ENCODE data around the gene SIGLEC10. TPM values are rescaled to one million over a fixed set of nuclear protein-coding genes. Genes with fewer than 3 reads are reported as not detected.
"Not testable (repeated sequence)": the region's sequence is repeated elsewhere in the genome, so short reads cannot be mapped to it uniquely, and the experiment has no call there.

Gene SIGLEC10, protein sequence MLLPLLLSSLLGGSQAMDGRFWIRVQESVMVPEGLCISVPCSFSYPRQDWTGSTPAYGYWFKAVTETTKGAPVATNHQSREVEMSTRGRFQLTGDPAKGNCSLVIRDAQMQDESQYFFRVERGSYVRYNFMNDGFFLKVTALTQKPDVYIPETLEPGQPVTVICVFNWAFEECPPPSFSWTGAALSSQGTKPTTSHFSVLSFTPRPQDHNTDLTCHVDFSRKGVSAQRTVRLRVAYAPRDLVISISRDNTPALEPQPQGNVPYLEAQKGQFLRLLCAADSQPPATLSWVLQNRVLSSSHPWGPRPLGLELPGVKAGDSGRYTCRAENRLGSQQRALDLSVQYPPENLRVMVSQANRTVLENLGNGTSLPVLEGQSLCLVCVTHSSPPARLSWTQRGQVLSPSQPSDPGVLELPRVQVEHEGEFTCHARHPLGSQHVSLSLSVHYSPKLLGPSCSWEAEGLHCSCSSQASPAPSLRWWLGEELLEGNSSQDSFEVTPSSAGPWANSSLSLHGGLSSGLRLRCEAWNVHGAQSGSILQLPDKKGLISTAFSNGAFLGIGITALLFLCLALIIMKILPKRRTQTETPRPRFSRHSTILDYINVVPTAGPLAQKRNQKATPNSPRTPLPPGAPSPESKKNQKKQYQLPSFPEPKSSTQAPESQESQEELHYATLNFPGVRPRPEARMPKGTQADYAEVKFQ
- 4.0 and 6.6 TPM in 2 replicates for total RNA-seq

DNA sequence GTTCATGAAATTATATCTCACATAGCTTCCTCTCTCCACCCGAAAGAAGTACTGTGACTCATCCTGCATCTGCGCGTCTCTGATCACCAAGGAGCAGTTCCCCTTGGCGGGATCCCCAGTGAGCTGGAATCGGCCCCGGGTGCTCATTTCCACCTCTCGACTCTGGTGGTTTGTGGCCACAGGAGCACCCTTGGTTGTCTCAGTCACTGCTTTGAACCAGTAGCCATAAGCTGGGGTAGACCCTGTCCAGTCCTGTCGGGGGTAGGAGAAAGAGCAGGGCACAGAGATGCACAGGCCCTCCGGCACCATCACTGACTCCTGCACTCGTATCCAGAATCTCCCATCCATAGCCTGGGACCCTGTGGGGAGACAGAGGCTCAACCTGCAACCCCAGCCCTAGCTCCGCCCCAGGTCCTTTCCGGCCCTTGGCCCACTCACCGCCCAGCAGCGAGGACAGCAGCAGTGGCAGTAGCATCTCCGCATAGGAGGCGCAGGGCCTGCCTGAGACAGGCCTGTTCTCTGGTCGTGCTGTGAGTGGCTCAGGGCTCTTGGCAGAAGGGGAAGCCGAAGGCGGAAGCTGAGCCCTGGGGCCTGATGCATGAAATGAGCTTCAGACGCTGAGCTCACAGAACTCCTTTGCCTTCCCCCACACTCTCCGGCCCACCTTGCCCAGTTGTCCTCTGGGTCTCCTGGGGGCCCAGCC, at the start of gene SIGLEC10:
TSS of gene SIGLEC10 (minus strand) at position 536 of the 703 bp plus-strand sequence. CDS start at position 475, 61 bp downstream.
- H3K27ac Mint-ChIP-seq, result peak within 1 kb of the TSS; percentile 71
- H3K36me3 Mint-ChIP-seq (ENCODE audit: low read depth), result no peaks in the 10 kb centered on the region
- H3K4me3 Mint-ChIP-seq (ENCODE audit: low read depth), result peak within 1 kb of the TSS; percentile 51

DNA sequence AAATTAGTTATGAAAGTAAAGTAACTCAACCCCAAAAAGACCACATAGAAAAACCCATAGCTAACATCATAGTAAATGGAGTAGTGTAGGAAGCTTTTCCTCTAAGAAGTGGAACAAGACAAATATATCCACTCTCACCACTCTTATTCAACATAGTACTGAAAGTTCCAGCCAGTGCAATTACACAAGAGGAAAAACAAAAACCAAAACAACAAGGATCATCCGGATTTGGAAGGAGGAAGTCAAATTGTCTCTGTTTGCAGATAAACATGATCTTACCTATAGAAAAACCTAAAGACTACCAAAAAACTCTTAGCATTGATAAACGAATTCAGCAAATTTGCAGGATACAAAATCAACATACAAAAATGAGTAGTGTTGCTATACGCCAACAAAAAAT, 49.3 kb upstream of the SIGLEC10 start:
- Mint-ChIP-seq H3K9me3 (no peaks in the 10 kb centered on the region), H3K36me3 (ENCODE audit: low read depth) (no peaks in the 10 kb centered on the region), H3K4me3 (ENCODE audit: low read depth) (no peak overlapping the region), H3K27ac (no peak overlapping the region), H3K4me1 (ENCODE audit: low read depth) (peaks cover 63% of the 10 kb centered on the region), H3K27me3 (ENCODE audit: low read depth) (no peaks in the 10 kb centered on the region)
- no peak for DNase-seq (ENCODE audit: low spot score)
- intact Hi-C loops (cut with micrococcal nuclease), result loop anchor here (1.0 to 2.0 kb wide), 2 partner anchors 18 to 26 kb away; no protein-coding TSS in a partner anchor

More for the DNA sequence above, at the start of gene SIGLEC10:
- H3K27me3 Mint-ChIP-seq (ENCODE audit: low read depth), result no peaks in the 10 kb centered on the region
- H3K4me1 Mint-ChIP-seq (ENCODE audit: low read depth), result peaks cover 27% of the 10 kb centered on the region
- H3K9me3 Mint-ChIP-seq, result no peaks in the 10 kb centered on the region
- peak; percentile 18 for DNase-seq (ENCODE audit: low spot score)
- intact Hi-C loops (cut with micrococcal nuclease), result loop anchor here (1.0 to 2.0 kb wide), 4 partner anchors 19 to 56 kb away; no protein-coding TSS in a partner anchor

DNA sequence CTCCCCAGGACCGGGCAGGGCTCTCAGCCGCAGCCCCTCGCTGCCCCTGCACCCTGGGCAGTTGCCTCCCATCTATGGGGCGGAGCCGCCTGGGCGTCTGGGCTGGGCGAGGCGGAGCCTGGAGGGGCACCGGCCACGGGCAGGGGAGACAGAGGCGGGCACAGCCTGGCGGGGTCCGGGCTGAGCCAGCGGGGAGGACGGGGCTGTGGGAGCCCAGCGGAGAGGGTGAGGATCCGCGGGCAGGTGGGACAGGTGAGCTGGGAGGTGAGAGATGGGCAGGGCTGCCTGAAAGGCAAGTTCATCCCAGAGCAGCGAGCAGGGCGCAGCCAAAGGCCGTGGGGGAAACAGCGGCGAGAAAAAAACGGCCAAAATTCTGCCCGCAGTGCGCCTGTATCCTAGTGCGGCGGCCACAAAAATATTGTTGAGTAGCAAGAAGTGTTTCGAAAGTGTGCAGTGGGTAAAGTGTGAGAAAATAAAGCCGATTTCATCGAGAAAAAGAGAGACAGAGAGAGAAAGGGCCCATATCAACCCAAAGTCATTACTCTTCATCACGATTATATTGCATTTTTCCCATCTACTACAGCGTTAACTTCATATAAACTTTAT, 46.6 kb upstream of the SIGLEC10 start:
- peak overlapping the region; percentile 34 for H3K27ac Mint-ChIP-seq
- not testable (repeated sequence) for H3K9me3 Mint-ChIP-seq
- peak overlapping the region; percentile 57 for H3K4me3 Mint-ChIP-seq (ENCODE audit: low read depth)

DNA sequence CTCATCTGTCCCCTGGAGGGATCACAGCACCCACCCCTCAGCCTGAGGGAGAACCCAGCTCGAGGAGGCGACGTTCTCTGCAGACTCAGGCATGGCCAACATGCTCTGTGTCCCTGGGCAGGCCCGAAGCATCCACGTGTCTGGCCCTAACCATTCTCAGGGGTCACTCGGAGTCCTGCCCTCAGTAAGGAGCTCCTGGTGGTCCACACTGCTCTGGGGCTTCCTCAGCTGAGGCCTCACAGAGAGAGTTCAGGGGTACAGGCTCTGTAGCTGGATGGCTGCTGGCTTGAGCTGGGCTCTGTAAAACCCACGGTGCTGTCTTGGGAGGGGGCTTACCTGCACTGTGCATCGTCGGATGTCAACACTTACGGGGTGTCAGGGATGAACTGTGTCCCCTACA, 45.2 kb upstream of the SIGLEC10 start:
- Mint-ChIP-seq H3K36me3 (ENCODE audit: low read depth) (no peaks in the 10 kb centered on the region), H3K9me3 (no peaks in the 10 kb centered on the region), H3K4me3 (ENCODE audit: low read depth) (no peak overlapping the region), H3K27ac (no peak overlapping the region), H3K27me3 (ENCODE audit: low read depth) (no peaks in the 10 kb centered on the region), H3K4me1 (ENCODE audit: low read depth) (peaks cover 58% of the 10 kb centered on the region)
- no peak for DNase-seq (ENCODE audit: low spot score)
- intact Hi-C loops (cut with micrococcal nuclease), result no loop called here

More for the DNA sequence above, 46.6 kb upstream of the SIGLEC10 start:
- DNase-seq (ENCODE audit: low spot score); H3K36me3 Mint-ChIP-seq (ENCODE audit: low read depth); H3K27me3 Mint-ChIP-seq (ENCODE audit: low read depth); intact Hi-C loops (cut with micrococcal nuclease): not testable (repeated sequence)
- H3K4me1 Mint-ChIP-seq (ENCODE audit: low read depth), result peaks cover 72% of the 10 kb centered on the region

DNA sequence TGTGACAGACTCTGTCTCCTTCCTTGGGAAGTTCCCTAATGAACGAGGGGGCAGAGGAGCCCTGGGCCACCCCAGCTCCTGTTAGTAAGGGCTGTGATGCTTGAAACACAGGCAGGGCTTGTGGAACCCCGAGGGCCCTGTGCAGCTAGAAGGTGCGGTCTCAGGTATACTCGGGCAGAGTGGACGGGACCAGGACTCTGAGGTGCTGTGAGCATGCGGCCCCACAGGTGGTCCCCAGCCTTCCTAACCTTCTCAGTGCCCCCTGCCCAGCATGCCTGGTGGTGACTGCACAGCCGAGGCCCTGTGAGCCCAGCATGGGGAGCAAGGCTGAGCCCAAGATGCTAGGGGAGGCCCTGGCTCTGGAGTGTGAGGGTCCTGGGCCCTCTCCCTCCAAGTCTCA, 44.8 kb upstream of the SIGLEC10 start:
- no peak for DNase-seq (ENCODE audit: low spot score)
- H3K36me3 Mint-ChIP-seq (ENCODE audit: low read depth), result no peaks in the 10 kb centered on the region
- no peaks in the 10 kb centered on the region for H3K9me3 Mint-ChIP-seq
- peaks cover 54% of the 10 kb centered on the region for H3K4me1 Mint-ChIP-seq (ENCODE audit: low read depth)
- H3K4me3 Mint-ChIP-seq (ENCODE audit: low read depth), result no peak overlapping the region
- intact Hi-C loops (cut with micrococcal nuclease), result no loop called here
- no peaks in the 10 kb centered on the region for H3K27me3 Mint-ChIP-seq (ENCODE audit: low read depth)
- no peak overlapping the region for H3K27ac Mint-ChIP-seq

DNA sequence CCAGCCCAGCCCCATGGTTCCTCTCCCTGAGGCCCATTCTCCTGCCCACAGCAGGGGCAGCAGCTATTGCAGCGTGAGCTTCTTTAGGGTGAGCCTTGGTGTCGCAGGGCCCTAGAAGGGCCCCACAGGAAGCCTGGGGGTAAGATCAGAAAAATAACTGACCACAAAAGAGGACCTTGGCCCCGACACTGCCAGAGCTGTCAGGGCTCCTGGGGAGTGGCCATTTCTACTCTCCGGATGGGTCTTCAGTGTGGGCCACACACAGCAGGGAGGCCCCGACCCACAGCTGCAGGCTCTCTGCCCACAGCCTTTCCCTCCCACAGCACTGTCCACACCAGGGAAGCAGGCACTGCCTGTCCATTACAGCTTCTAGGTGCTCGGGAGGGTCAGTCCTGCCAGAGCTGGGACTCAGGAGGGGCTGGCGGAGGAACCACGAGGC, 44.3 kb upstream of the SIGLEC10 start:
- no peaks in the 10 kb centered on the region for H3K9me3 Mint-ChIP-seq
- peaks cover 48% of the 10 kb centered on the region for H3K4me1 Mint-ChIP-seq (ENCODE audit: low read depth)
- H3K27ac Mint-ChIP-seq, result no peak overlapping the region
- H3K27me3 Mint-ChIP-seq (ENCODE audit: low read depth), result no peaks in the 10 kb centered on the region
- DNase-seq (ENCODE audit: low spot score), result no peak
- intact Hi-C loops (cut with micrococcal nuclease), result no loop called here
- no peak overlapping the region for H3K4me3 Mint-ChIP-seq (ENCODE audit: low read depth)
- no peaks in the 10 kb centered on the region for H3K36me3 Mint-ChIP-seq (ENCODE audit: low read depth)

DNA sequence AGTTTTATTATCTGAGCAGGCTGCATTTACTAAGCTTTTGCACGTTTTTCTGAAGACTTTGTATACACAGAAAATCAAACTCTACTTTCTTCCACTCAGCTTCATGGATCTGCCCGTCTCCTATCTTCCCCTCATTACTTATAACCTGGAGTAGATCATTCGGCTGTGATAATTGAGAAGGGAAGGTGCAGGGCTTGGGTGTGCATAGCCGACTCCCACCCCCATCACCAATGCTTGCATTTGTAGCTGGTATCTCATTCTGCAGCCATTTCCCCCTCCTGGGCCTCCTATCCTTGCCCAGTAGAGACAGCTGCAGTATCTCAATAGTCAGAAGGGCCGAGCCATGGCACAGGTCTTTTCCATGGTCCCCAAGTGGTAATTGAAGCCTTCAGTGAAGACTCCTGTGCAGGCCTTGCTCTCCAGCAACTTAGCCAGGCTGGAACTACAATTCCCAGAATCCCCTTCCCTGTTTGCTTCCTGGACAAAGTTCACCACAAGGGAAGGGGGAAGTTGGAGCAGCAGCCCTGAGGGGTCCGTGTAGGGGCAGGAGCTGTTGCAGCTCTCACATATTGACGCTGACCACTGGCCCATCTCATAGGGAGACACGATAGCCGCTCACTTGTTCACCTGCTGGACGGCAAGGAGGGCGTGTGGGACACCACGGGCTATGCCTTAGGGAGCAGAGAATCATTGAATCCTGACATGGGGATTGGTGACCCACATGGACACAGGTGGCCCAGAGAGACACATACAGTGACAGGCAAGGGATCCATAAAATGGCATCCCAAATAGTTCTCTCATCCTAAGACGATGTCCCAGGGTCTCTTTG, 42.9 kb upstream of the SIGLEC10 start:
- H3K27me3 Mint-ChIP-seq (ENCODE audit: low read depth), result no peaks in the 10 kb centered on the region

DNA sequence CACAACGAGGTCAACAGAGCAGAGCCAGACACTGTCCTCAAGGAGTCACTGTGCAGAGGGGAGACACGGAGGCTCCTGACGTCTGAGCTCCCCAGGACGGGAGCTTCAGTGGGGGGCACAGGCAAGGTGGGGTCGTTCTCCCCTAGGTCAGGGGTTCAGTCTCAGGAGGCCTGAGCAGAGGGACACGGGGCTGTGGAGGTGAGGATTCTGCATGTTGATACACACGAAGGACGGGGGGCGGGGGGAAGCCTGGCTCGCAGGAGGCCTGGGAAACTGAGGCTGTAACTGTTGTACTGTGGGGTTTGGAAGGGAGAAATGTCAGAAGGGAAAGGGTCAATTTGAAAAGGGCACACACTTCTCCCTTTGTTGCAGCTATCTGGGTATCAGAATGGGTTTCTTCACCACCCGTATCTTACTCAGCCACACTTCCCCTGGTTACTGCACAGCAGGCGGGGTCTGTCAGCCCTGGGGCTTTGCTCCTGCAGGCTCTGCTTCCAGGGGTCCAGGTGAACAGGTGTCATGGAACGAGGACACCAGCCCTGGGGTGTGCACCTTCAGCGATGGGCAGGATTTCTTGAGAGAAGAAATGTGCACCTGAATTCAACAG, 41.6 kb upstream of the SIGLEC10 start:
- H3K27ac Mint-ChIP-seq, result no peak overlapping the region

More for the DNA sequence above, 42.9 kb upstream of the SIGLEC10 start:
- H3K9me3 Mint-ChIP-seq, result no peaks in the 10 kb centered on the region
- DNase-seq (ENCODE audit: low spot score), result no peak
- no peaks in the 10 kb centered on the region for H3K36me3 Mint-ChIP-seq (ENCODE audit: low read depth)
- intact Hi-C loops (cut with micrococcal nuclease), result no loop called here
- no peak overlapping the region for H3K4me3 Mint-ChIP-seq (ENCODE audit: low read depth)
- no peak overlapping the region for H3K27ac Mint-ChIP-seq
- peaks cover 40% of the 10 kb centered on the region for H3K4me1 Mint-ChIP-seq (ENCODE audit: low read depth)

DNA sequence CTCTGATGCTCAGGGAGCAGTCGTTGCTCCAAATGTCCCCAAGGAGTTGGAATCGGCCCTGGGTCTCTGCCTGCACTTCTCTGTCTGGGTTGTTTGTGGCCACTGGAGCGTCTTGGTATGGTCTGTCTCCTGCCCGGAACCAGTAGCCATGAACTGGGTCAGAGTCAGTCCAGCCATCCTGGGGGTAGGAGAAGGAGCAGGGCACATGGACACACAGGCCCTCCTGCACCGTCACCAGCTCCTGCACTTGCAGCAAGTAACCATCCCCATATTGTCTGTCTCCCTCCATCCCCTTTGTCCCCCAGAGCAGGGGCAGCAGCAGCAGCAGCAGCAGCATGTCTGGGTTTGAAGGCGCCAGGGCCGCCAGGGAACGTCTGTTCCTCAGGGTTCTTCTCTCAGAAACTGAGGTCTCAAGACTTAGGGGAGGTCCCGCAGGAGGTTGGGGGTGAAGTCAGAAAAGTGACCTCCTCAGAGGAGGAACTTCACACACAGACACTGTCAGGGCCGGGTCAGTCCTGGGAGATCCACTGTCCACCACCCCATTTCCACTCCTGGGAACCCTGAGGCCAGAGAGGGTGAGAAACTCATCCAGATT, 40.7 kb upstream of the SIGLEC10 start, which contains the start of gene SIGLEC8:
TSS of gene SIGLEC8 (minus strand) at position 404 of the 595 bp plus-strand sequence. CDS start at position 337, 67 bp downstream.
- H3K36me3 Mint-ChIP-seq (ENCODE audit: low read depth), result no peaks in the 10 kb centered on the region
- no peak for DNase-seq (ENCODE audit: low spot score)
- no peak within 1 kb of the TSS for H3K27ac Mint-ChIP-seq
- peaks cover 26% of the 10 kb centered on the region for H3K4me1 Mint-ChIP-seq (ENCODE audit: low read depth)
- intact Hi-C loops (cut with micrococcal nuclease), result no loop called here
- no peaks in the 10 kb centered on the region for H3K27me3 Mint-ChIP-seq (ENCODE audit: low read depth)
- no peak within 1 kb of the TSS for H3K4me3 Mint-ChIP-seq (ENCODE audit: low read depth)
- no peaks in the 10 kb centered on the region for H3K9me3 Mint-ChIP-seq

More for the DNA sequence above, 41.6 kb upstream of the SIGLEC10 start:
- Mint-ChIP-seq H3K9me3 (no peaks in the 10 kb centered on the region), H3K27me3 (ENCODE audit: low read depth) (no peaks in the 10 kb centered on the region), H3K4me3 (ENCODE audit: low read depth) (no peak overlapping the region), H3K4me1 (ENCODE audit: low read depth) (peaks cover 31% of the 10 kb centered on the region), H3K36me3 (ENCODE audit: low read depth) (no peaks in the 10 kb centered on the region)
- intact Hi-C loops (cut with micrococcal nuclease), result no loop called here
- no peak for DNase-seq (ENCODE audit: low spot score)

DNA sequence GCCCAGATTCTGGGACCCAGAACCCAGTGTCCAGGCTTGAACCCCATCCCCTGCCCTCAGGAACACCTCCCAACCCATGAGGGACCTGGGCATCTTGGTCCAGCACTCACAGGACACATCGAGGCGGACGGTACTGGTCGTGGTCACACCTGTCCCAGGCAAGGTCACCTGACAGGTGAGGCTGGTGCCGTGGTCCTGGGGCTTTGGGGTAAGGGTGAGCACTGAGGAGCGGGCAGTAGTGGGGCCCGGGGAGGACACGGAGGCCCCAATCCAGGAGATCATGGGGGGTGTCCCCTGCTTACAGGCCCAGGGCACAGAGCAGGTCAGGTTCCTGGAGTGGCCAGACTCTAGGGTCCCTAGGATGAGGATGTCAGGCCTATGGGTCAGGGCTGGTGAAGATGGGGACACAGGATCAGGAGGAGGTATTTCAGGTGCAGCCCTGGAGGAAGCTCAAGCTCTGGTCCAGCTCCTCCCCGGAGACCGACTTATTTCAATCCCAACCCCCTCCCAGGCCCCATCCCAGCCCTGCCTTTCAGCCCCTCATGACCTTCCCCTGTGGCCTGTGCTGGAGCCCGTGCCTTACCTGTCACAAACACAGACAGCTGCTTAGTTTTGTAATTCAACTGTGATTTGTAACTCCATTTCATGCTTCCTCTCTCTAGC, 40.0 kb upstream of the SIGLEC10 start:
- H3K4me1 Mint-ChIP-seq (ENCODE audit: low read depth), result peaks cover 22% of the 10 kb centered on the region

More for the DNA sequence above, 40.0 kb upstream of the SIGLEC10 start:
- Mint-ChIP-seq H3K9me3 (peaks cover under 1% of the 10 kb centered on the region), H3K27ac (no peak overlapping the region), H3K4me3 (ENCODE audit: low read depth) (no peak overlapping the region), H3K27me3 (ENCODE audit: low read depth) (no peaks in the 10 kb centered on the region), H3K36me3 (ENCODE audit: low read depth) (peaks cover under 1% of the 10 kb centered on the region)
- DNase-seq (ENCODE audit: low spot score), result no peak
- intact Hi-C loops (cut with micrococcal nuclease), result no loop called here

Data from activated T-helper 2 cell treated with anti-CD3 and anti-CD28 coated beads, Interferon-gamma antibody, Interleukin-2, Interleukin-4, amounts not matched to agents 10 μg/mL and 5 μg/mL and 100 μg/mL, durations not matched to agents 14 hours and 24 hours and 36 hours (primary cell).